Measurements from ENCODE around the gene THUMPD3.

THUMPD3 gene

GRCh38 chr3:9435316-9435715 is 72.5 kb downstream of the THUMPD3 start:
- TF ChIP-seq GLIS3 (CRISPR knock-in tag; IDR thresholded peaks at IDR 0.05), result no peak
- TF ChIP-seq TSHZ2 (CRISPR knock-in tag; IDR thresholded peaks at IDR 0.05), result no peak
- TF ChIP-seq ZFP30 (CRISPR knock-in tag; IDR thresholded peaks at IDR 0.05), result no peak
- no peak for TF ChIP-seq POU6F1 (CRISPR knock-in tag; IDR thresholded peaks at IDR 0.05; ENCODE audit: borderline replicate concordance, low read depth)
- no peak for ATAC-seq
